Measurements from ENCODE around the gene ZYX.

- TF ChIP-seq CTCF (conservative IDR thresholded peaks at IDR 0.05) (no peak), ZFX (IDR thresholded peaks at IDR 0.05) (no peak)
Measured at GRCh38 chr7:143431109-143431508, 50.0 kb downstream of the ZYX start.

All from C4-2B (cell line).